Spleen (tissue), 7 donors: Measurements from ENCODE around the gene YIPF2.

Experiments
- POLR2A ChIP-seq, 3 donors: fragments of 450-650 bp; IDR thresholded peaks; one replicate each; pipeline ENCODE4 v1.5.1; 2017; ENCODE audit warnings: antibody characterized with exemption in 3 of 3, mild to moderate bottlenecking in 1 of 3
- POLR2AphosphoS5 ChIP-seq, 3 donors: sonication (generic); formaldehyde crosslinking; IDR thresholded peaks; one replicate each; pipeline ENCODE4 v1.5.1; 2017; ENCODE audit warnings: antibody characterized with exemption in 3 of 3
- TF ChIP-seq, protein P1 (sequence below), 11 experiments: fragments of 200-600 bp in 7 of 11; fragments of 450-650 bp in 4 of 11; sonication (generic) in 4 of 11; IDR thresholded peaks in 8 of 11; conservative IDR thresholded peaks in 3 of 11; 1 replicate in 7 of 11; 2 replicates in 4 of 11; pipeline versions ENCODE4 v1.4.0 to v1.8.0; 2016 to 2021; ENCODE audit warnings: antibody characterized with exemption in 11 of 11, inconsistent platforms in 4 of 11, mild to moderate bottlenecking in 1 of 11
- donor health status: DM: no; HTN: no; CAD: no; lungs with moderate emphysema.
- donor health status: DM: no; HTN: no; CAD: no.
- donor health status: DM: no; HTN: no; CAD: no.

- TF ChIP-seq, protein P1, sequence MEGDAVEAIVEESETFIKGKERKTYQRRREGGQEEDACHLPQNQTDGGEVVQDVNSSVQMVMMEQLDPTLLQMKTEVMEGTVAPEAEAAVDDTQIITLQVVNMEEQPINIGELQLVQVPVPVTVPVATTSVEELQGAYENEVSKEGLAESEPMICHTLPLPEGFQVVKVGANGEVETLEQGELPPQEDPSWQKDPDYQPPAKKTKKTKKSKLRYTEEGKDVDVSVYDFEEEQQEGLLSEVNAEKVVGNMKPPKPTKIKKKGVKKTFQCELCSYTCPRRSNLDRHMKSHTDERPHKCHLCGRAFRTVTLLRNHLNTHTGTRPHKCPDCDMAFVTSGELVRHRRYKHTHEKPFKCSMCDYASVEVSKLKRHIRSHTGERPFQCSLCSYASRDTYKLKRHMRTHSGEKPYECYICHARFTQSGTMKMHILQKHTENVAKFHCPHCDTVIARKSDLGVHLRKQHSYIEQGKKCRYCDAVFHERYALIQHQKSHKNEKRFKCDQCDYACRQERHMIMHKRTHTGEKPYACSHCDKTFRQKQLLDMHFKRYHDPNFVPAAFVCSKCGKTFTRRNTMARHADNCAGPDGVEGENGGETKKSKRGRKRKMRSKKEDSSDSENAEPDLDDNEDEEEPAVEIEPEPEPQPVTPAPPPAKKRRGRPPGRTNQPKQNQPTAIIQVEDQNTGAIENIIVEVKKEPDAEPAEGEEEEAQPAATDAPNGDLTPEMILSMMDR (IDR thresholded peaks at IDR 0.05 in 8 of 11, conservative IDR thresholded peaks at IDR 0.05 in 3 of 11): no peak
- no peak for TF ChIP-seq POLR2A (IDR thresholded peaks at IDR 0.05)
- TF ChIP-seq POLR2AphosphoS5 (IDR thresholded peaks at IDR 0.05): no peak
Observed at GRCh38 chr19:10962863-10963262, 34.4 kb upstream of the YIPF2 start.
